ENCODE data around the gene GLRA1.

- TF ChIP-seq CTCF (IDR thresholded peaks at IDR 0.05) (no peak), POLR2A (IDR thresholded peaks at IDR 0.05) (no peak)
These were observed 41.4 kb upstream of the GLRA1 start for GRCh38 chr5:151966046-151966445.
